Measurements from ENCODE around the gene SAMD10.

- TF ChIP-seq CTCF (conservative IDR thresholded peaks at IDR 0.05): no peak
- TF ChIP-seq ZFX (IDR thresholded peaks at IDR 0.05): no peak
Observed at GRCh38 chr20:64027981-64028685, 48.7 kb upstream of the SAMD10 start.
